NCI-H2171 (cell line): ENCODE measurements around the gene TSC22D1.
"Not testable (repeated sequence)": the region's sequence is repeated elsewhere in the genome, so short reads cannot be mapped to it uniquely, and the experiment has no call there.

Source experiments
- DNase-seq: peaks from one replicate; lab custom pipeline; 2025; lab: John Stamatoyannopoulos, UW

Gene TSC22D1

GRCh38 chr13:44504116-44504515 is 72.0 kb downstream of the TSC22D1 start:
- no peak for DNase-seq

GRCh38 chr13:44498969-44499368 is 77.2 kb downstream of the TSC22D1 start:
- no peak for DNase-seq

- no peak for DNase-seq
These were observed 77.6 kb downstream of the TSC22D1 start for GRCh38 chr13:44498502-44498901.

- DNase-seq: no peak
These were observed 78.3 kb downstream of the TSC22D1 start for GRCh38 chr13:44497801-44498200.

GRCh38 chr13:44493213-44493812 is 82.8 kb downstream of the TSC22D1 start:
- no peak for DNase-seq

GRCh38 chr13:44489751-44490150 is 86.4 kb downstream of the TSC22D1 start:
- DNase-seq: no peak

GRCh38 chr13:44487989-44488388 is 88.1 kb downstream of the TSC22D1 start:
- DNase-seq: no peak

- DNase-seq: no peak
These were observed 91.5 kb downstream of the TSC22D1 start for GRCh38 chr13:44484562-44485138.

GRCh38 chr13:44474122-44474910 is 101.8 kb downstream of the TSC22D1 start:
- no peak for DNase-seq

GRCh38 chr13:44471686-44472085 is 104.4 kb downstream of the TSC22D1 start:
- no peak for DNase-seq

GRCh38 chr13:44470638-44471562 is 105.2 kb downstream of the TSC22D1 start:
- DNase-seq: peak; percentile 3

GRCh38 chr13:44468874-44469273 is 107.3 kb downstream of the TSC22D1 start:
- no peak for DNase-seq

GRCh38 chr13:44465318-44465717 is 110.8 kb downstream of the TSC22D1 start:
- DNase-seq: no peak

GRCh38 chr13:44464471-44464870 is 111.7 kb downstream of the TSC22D1 start:
- no peak for DNase-seq

- no peak for DNase-seq
These were observed 112.4 kb downstream of the TSC22D1 start for GRCh38 chr13:44463759-44464158.

GRCh38 chr13:44459674-44460073 is 116.5 kb downstream of the TSC22D1 start:
- DNase-seq: no peak

- no peak for DNase-seq
These were observed 117.7 kb downstream of the TSC22D1 start for GRCh38 chr13:44458313-44458975.

- not testable (repeated sequence) for DNase-seq
These were observed 119.9 kb downstream of the TSC22D1 start for GRCh38 chr13:44456212-44456611.

- no peak for DNase-seq
These were observed 120.4 kb downstream of the TSC22D1 start for GRCh38 chr13:44455769-44456168.

- no peak for DNase-seq
These were observed 122.2 kb downstream of the TSC22D1 start for GRCh38 chr13:44453881-44454280.

GRCh38 chr13:44453069-44453468 is 123.1 kb downstream of the TSC22D1 start:
- DNase-seq: no peak

GRCh38 chr13:44452418-44452817 is 123.7 kb downstream of the TSC22D1 start:
- no peak for DNase-seq
